WTC11 (cell line): ENCODE data around the gene HSPA12A. TPM values are rescaled to one million over a fixed set of nuclear protein-coding genes. Genes with fewer than 3 reads are reported as not detected.

ENCODE experiments used
- ATAC-seq: fragments of 200-7000 bp; cut with Tn5 transposase; 2 replicates; pipeline ENCODE4 v1.10.0; 2021; ENCODE audit warnings: mild to moderate bottlenecking, moderate library complexity
- CTCF ChIA-PET: fragments of 300-600 bp; sonication (Branson Sonifier 250); formaldehyde crosslinking; loops from one replicate; lab custom pipeline; 2021; ENCODE audit warnings: antibody characterized with exemption; lab: Charles Lee
- POLR2A ChIA-PET: fragments of 350-600 bp; sonication (Branson Sonifier 250); formaldehyde crosslinking; loops from one replicate; lab custom pipeline; 2021; ENCODE audit warnings: antibody characterized with exemption; lab: Charles Lee
- DNase-seq: peaks from one replicate; pipeline ENCODE4 v3.0.0; 2021; ENCODE audit warnings: low spot score
- H3K27ac Mint-ChIP-seq: 2 replicates; pipeline ENCODE4 v1.8.0; 2021; ENCODE audit warnings: mixed read lengths
- H3K27me3 Mint-ChIP-seq: 2 replicates; pipeline ENCODE4 v1.8.0; 2021; ENCODE audit warnings: low read depth, mild to moderate bottlenecking, moderate library complexity, mixed read lengths
- H3K36me3 Mint-ChIP-seq: 2 replicates; pipeline ENCODE4 v1.8.0; 2021; ENCODE audit warnings: mixed read lengths
- H3K4me1 Mint-ChIP-seq: 2 replicates; pipeline ENCODE4 v1.8.0; 2022; ENCODE audit warnings: mixed read lengths
- H3K4me3 Mint-ChIP-seq: 2 replicates; pipeline ENCODE4 v1.8.0; 2021; ENCODE audit warnings: mild to moderate bottlenecking, moderate library complexity, mixed read lengths
- H3K9me3 Mint-ChIP-seq: 2 replicates; pipeline ENCODE4 v1.8.0; 2021; ENCODE audit warnings: mixed read lengths
- CBFB ChIP-seq: sonication (generic); formaldehyde crosslinking; IDR thresholded peaks from 2 replicates; pipeline ENCODE4 v1.8.1; 2022; ENCODE audit warnings: mild to moderate bottlenecking, low read depth, missing genetic modification reagents
- CREM ChIP-seq: sonication (generic); formaldehyde crosslinking; IDR thresholded peaks from 2 replicates; pipeline ENCODE4 v1.8.1; 2022; ENCODE audit warnings: mild to moderate bottlenecking, missing genetic modification reagents, moderate library complexity
- GABPB1 ChIP-seq: sonication (generic); formaldehyde crosslinking; IDR thresholded peaks from 2 replicates; pipeline ENCODE4 v1.8.1; 2023; ENCODE audit warnings: mild to moderate bottlenecking, missing genetic modification reagents
- GRHL2 ChIP-seq: fragments of 250-450 bp; sonication (Bioruptor Pico); IDR thresholded peaks from 2 replicates; pipeline ENCODE4 v1.8.0; 2022; ENCODE audit warnings: mild to moderate bottlenecking, moderate library complexity; ENCODE audit not compliant: insufficient replicate concordance, severe bottlenecking
- GTF2I ChIP-seq: fragments of 250-450 bp; sonication (Bioruptor Pico); conservative IDR thresholded peaks from 2 replicates; pipeline ENCODE4 v1.4.0; 2021; ENCODE audit warnings: mild to moderate bottlenecking
- JUN ChIP-seq: sonication (generic); formaldehyde crosslinking; IDR thresholded peaks from 2 replicates; pipeline ENCODE4 v1.8.0; 2023; ENCODE audit warnings: mild to moderate bottlenecking, missing genetic modification reagents
- NFE2L1 ChIP-seq: sonication (generic); formaldehyde crosslinking; IDR thresholded peaks from 2 replicates; pipeline ENCODE4 v1.8.1; 2023; ENCODE audit warnings: missing genetic modification reagents
- NR3C1 ChIP-seq: sonication (generic); formaldehyde crosslinking; conservative IDR thresholded peaks from 2 replicates; pipeline ENCODE4 v1.8.1; 2023; ENCODE audit warnings: low read depth, mild to moderate bottlenecking, missing genetic modification reagents
- RELA ChIP-seq: sonication (generic); formaldehyde crosslinking; IDR thresholded peaks from 2 replicates; pipeline ENCODE4 v1.8.1; 2022; ENCODE audit warnings: missing genetic modification reagents, mild to moderate bottlenecking, borderline replicate concordance
- RORB ChIP-seq: fragments of 250-450 bp; sonication (Bioruptor Pico); IDR thresholded peaks from 2 replicates; pipeline ENCODE4 v1.9.0; 2021; ENCODE audit warnings: mild to moderate bottlenecking
- SMAD4 ChIP-seq: sonication (generic); formaldehyde crosslinking; IDR thresholded peaks from 2 replicates; pipeline ENCODE4 v1.8.0; 2022; ENCODE audit warnings: mild to moderate bottlenecking, missing genetic modification reagents
- TEAD1 ChIP-seq: sonication (generic); formaldehyde crosslinking; IDR thresholded peaks from 2 replicates; pipeline ENCODE4 v1.8.0; 2022; ENCODE audit warnings: mild to moderate bottlenecking, missing genetic modification reagents
- ZNF232 ChIP-seq: sonication (generic); formaldehyde crosslinking; IDR thresholded peaks from 2 replicates; pipeline ENCODE4 v1.8.0; 2022; ENCODE audit warnings: mild to moderate bottlenecking, missing genetic modification reagents
- ZNF263 ChIP-seq: sonication (generic); formaldehyde crosslinking; IDR thresholded peaks from 2 replicates; pipeline ENCODE4 v1.8.1; 2022; ENCODE audit warnings: low read depth, mild to moderate bottlenecking, moderate library complexity, missing genetic modification reagents
- ZNF396 ChIP-seq: fragments of 250-450 bp; sonication (Bioruptor Pico); IDR thresholded peaks from 2 replicates; pipeline ENCODE4 v1.8.0; 2021; ENCODE audit warnings: mild to moderate bottlenecking, moderate library complexity, borderline replicate concordance
- ZNF671 ChIP-seq: fragments of 250-450 bp; sonication (Bioruptor Pico); IDR thresholded peaks from 2 replicates; pipeline ENCODE4 v1.8.0; 2021; ENCODE audit warnings: mild to moderate bottlenecking
- total RNA-seq: library from RNA; stranded (reverse); gene quantifications from 3 replicates; pipeline ENCODE4 v1.2.3, GENCODE V29; 2021
- TF ChIP-seq, protein P1 (sequence below): fragments of 250-450 bp; sonication (Bioruptor Pico); IDR thresholded peaks from 2 replicates; pipeline ENCODE4 v1.8.0; 2021; ENCODE audit warnings: mild to moderate bottlenecking
- TF ChIP-seq, protein P2 (sequence below): sonication (generic); formaldehyde crosslinking; IDR thresholded peaks from 2 replicates; pipeline ENCODE4 v1.8.0; 2022; ENCODE audit warnings: missing genetic modification reagents
- TF ChIP-seq, protein P3 (sequence below): sonication (generic); formaldehyde crosslinking; IDR thresholded peaks from 2 replicates; pipeline ENCODE4 v1.8.0; 2022; ENCODE audit warnings: mild to moderate bottlenecking, missing genetic modification reagents
- TF ChIP-seq, protein P4 (sequence below): fragments of 250-450 bp; sonication (Bioruptor Pico); IDR thresholded peaks from 2 replicates; pipeline ENCODE4 v1.9.0; 2021; ENCODE audit warnings: mild to moderate bottlenecking
- TF ChIP-seq, protein P5 (sequence below): sonication (generic); formaldehyde crosslinking; IDR thresholded peaks from 2 replicates; pipeline ENCODE4 v1.8.0; 2023; ENCODE audit warnings: mild to moderate bottlenecking, missing genetic modification reagents
- TF ChIP-seq, protein P6 (sequence below): sonication (generic); formaldehyde crosslinking; IDR thresholded peaks from 2 replicates; pipeline ENCODE4 v1.8.1; 2023; ENCODE audit warnings: mild to moderate bottlenecking, missing genetic modification reagents, moderate library complexity
- TF ChIP-seq, protein P7 (sequence below): fragments of 200-600 bp; IDR thresholded peaks from 2 replicates; pipeline ENCODE4 v1.8.0; 2022; ENCODE audit warnings: antibody characterized with exemption

The HSPA12A gene
- total RNA-seq, 1 experiment from 2014 or later: 7.2 TPM

DNA sequence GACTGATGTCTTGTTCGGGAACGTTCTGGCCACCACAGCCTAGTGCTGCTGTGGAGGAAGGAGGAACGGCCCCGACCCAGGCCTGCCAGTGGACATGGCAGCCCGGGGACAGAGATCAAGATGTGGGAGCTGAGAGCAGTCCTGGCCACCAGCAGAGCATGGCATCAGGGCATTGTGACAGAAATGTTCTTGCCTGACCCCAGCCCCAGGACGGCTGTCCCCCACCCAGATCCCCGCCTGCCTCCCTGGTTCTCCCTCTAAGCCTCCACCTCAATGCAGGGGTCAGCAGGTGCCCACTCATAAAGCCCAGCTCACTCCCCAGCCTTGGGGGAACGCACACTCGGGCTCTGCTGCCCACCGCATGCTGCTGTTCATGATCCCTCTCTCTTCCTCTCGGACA is 42.9 kb upstream of the HSPA12A start:
- CTCF ChIA-PET: interaction anchor here (1.5 to 1.8 kb wide), 3 partner anchors 94 to 390 kb away, joined by 4 to 5 read pairs (median 4); no protein-coding TSS in a partner anchor

DNA sequence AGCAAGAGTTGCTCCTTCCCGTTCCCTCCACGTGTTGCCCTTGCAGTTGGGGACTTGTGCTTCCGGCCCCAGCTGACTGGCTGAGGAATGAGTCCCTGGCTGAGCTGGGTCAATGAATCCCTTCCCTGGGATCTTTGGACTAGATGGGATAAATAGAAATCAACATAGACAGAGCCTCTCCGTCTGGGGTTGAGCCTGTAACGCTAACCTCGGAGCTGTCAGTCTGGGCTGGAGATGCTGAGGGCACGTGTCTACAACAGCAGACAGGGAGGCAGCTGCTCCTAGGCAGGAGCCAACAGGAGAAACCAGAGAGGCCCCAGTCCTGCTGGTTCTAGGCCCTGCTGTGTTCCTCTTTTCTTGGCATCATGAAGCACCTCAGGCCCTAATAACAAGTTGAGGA is 42.3 kb upstream of the HSPA12A start:
- Mint-ChIP-seq H3K4me3 (no peak overlapping the region), H3K27me3 (0 out of 2 replicates have a peak, but pooled peaks cover 8% of the 10 kb centered on the region), H3K4me1 (peaks cover 10% of the 10 kb centered on the region; the same call in 1 of the 2 replicates), H3K27ac (no peak overlapping the region), H3K36me3 (no peaks in the 10 kb centered on the region), H3K9me3 (no peaks in the 10 kb centered on the region)
- ChIA-PET CTCF (interaction anchor here (1.5 to 1.8 kb wide), 3 partner anchors 94 to 390 kb away, joined by 4 to 5 read pairs (median 4); no protein-coding TSS in a partner anchor), POLR2A (no interaction called here)
- ATAC-seq (no peak), DNase-seq (no peak)
- TF ChIP-seq, protein P1, sequence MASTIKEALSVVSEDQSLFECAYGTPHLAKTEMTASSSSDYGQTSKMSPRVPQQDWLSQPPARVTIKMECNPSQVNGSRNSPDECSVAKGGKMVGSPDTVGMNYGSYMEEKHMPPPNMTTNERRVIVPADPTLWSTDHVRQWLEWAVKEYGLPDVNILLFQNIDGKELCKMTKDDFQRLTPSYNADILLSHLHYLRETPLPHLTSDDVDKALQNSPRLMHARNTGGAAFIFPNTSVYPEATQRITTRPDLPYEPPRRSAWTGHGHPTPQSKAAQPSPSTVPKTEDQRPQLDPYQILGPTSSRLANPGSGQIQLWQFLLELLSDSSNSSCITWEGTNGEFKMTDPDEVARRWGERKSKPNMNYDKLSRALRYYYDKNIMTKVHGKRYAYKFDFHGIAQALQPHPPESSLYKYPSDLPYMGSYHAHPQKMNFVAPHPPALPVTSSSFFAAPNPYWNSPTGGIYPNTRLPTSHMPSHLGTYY (CRISPR knock-in tag): no peak
- TF ChIP-seq GRHL2 (CRISPR knock-in tag): no peak
- no peak for TF ChIP-seq NR3C1
- TF ChIP-seq SMAD4 (CRISPR knock-in tag): no peak
- TF ChIP-seq ZNF671 (CRISPR knock-in tag): no peak
- no peak for TF ChIP-seq CREM (CRISPR knock-in tag)
- TF ChIP-seq RORB (CRISPR knock-in tag): no peak
- no peak for TF ChIP-seq ZNF232 (CRISPR knock-in tag)
- TF ChIP-seq, protein P2, sequence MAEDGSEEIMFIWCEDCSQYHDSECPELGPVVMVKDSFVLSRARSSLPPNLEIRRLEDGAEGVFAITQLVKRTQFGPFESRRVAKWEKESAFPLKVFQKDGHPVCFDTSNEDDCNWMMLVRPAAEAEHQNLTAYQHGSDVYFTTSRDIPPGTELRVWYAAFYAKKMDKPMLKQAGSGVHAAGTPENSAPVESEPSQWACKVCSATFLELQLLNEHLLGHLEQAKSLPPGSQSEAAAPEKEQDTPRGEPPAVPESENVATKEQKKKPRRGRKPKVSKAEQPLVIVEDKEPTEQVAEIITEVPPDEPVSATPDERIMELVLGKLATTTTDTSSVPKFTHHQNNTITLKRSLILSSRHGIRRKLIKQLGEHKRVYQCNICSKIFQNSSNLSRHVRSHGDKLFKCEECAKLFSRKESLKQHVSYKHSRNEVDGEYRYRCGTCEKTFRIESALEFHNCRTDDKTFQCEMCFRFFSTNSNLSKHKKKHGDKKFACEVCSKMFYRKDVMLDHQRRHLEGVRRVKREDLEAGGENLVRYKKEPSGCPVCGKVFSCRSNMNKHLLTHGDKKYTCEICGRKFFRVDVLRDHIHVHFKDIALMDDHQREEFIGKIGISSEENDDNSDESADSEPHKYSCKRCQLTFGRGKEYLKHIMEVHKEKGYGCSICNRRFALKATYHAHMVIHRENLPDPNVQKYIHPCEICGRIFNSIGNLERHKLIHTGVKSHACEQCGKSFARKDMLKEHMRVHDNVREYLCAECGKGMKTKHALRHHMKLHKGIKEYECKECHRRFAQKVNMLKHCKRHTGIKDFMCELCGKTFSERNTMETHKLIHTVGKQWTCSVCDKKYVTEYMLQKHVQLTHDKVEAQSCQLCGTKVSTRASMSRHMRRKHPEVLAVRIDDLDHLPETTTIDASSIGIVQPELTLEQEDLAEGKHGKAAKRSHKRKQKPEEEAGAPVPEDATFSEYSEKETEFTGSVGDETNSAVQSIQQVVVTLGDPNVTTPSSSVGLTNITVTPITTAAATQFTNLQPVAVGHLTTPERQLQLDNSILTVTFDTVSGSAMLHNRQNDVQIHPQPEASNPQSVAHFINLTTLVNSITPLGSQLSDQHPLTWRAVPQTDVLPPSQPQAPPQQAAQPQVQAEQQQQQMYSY: no peak
- TF ChIP-seq JUN: no peak
- no peak for TF ChIP-seq TEAD1 (CRISPR knock-in tag)
- no peak for TF ChIP-seq ZNF396 (CRISPR knock-in tag)
- TF ChIP-seq GABPB1 (CRISPR knock-in tag): no peak
- TF ChIP-seq, protein P3, sequence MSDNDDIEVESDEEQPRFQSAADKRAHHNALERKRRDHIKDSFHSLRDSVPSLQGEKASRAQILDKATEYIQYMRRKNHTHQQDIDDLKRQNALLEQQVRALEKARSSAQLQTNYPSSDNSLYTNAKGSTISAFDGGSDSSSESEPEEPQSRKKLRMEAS (CRISPR knock-in tag): no peak
- TF ChIP-seq GTF2I (CRISPR knock-in tag): no peak
- TF ChIP-seq, protein P4, sequence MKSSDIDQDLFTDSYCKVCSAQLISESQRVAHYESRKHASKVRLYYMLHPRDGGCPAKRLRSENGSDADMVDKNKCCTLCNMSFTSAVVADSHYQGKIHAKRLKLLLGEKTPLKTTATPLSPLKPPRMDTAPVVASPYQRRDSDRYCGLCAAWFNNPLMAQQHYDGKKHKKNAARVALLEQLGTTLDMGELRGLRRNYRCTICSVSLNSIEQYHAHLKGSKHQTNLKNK (CRISPR knock-in tag): no peak
- no peak for TF ChIP-seq RELA (CRISPR knock-in tag)
- TF ChIP-seq, protein P5, sequence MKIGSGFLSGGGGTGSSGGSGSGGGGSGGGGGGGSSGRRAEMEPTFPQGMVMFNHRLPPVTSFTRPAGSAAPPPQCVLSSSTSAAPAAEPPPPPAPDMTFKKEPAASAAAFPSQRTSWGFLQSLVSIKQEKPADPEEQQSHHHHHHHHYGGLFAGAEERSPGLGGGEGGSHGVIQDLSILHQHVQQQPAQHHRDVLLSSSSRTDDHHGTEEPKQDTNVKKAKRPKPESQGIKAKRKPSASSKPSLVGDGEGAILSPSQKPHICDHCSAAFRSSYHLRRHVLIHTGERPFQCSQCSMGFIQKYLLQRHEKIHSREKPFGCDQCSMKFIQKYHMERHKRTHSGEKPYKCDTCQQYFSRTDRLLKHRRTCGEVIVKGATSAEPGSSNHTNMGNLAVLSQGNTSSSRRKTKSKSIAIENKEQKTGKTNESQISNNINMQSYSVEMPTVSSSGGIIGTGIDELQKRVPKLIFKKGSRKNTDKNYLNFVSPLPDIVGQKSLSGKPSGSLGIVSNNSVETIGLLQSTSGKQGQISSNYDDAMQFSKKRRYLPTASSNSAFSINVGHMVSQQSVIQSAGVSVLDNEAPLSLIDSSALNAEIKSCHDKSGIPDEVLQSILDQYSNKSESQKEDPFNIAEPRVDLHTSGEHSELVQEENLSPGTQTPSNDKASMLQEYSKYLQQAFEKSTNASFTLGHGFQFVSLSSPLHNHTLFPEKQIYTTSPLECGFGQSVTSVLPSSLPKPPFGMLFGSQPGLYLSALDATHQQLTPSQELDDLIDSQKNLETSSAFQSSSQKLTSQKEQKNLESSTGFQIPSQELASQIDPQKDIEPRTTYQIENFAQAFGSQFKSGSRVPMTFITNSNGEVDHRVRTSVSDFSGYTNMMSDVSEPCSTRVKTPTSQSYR (CRISPR knock-in tag): no peak
- no peak for TF ChIP-seq NFE2L1

More for the DNA sequence above, 42.9 kb upstream of the HSPA12A start:
- Mint-ChIP-seq H3K27ac (no peak overlapping the region), H3K27me3 (0 out of 2 replicates have a peak, but pooled peaks cover 8% of the 10 kb centered on the region), H3K4me3 (no peak overlapping the region)
- TF ChIP-seq, protein P6, sequence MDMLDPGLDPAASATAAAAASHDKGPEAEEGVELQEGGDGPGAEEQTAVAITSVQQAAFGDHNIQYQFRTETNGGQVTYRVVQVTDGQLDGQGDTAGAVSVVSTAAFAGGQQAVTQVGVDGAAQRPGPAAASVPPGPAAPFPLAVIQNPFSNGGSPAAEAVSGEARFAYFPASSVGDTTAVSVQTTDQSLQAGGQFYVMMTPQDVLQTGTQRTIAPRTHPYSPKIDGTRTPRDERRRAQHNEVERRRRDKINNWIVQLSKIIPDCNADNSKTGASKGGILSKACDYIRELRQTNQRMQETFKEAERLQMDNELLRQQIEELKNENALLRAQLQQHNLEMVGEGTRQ (CRISPR knock-in tag): no peak
- TF ChIP-seq ZNF263 (CRISPR knock-in tag): no peak
- no peak for TF ChIP-seq CBFB (CRISPR knock-in tag)
- TF ChIP-seq ZNF232 (CRISPR knock-in tag): no peak
- TF ChIP-seq, protein P7, sequence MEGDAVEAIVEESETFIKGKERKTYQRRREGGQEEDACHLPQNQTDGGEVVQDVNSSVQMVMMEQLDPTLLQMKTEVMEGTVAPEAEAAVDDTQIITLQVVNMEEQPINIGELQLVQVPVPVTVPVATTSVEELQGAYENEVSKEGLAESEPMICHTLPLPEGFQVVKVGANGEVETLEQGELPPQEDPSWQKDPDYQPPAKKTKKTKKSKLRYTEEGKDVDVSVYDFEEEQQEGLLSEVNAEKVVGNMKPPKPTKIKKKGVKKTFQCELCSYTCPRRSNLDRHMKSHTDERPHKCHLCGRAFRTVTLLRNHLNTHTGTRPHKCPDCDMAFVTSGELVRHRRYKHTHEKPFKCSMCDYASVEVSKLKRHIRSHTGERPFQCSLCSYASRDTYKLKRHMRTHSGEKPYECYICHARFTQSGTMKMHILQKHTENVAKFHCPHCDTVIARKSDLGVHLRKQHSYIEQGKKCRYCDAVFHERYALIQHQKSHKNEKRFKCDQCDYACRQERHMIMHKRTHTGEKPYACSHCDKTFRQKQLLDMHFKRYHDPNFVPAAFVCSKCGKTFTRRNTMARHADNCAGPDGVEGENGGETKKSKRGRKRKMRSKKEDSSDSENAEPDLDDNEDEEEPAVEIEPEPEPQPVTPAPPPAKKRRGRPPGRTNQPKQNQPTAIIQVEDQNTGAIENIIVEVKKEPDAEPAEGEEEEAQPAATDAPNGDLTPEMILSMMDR: no peak
- TF ChIP-seq, all 79 proteins: peak for 0
- H3K4me1 Mint-ChIP-seq: peaks cover 10% of the 10 kb centered on the region; the same call in 1 of the 2 replicates
- DNase-seq (no peak), ATAC-seq (no peak)
- no peaks in the 10 kb centered on the region for H3K9me3 Mint-ChIP-seq
- H3K36me3 Mint-ChIP-seq: no peaks in the 10 kb centered on the region
- POLR2A ChIA-PET: no interaction called here
